ENCODE data around the gene DDX39A. TPM values are rescaled to one million over a fixed set of nuclear protein-coding genes. Genes with fewer than 3 reads are reported as not detected.
A peak's percentile ranks its signal among the peaks of the same experiment; 100 is the strongest.
"Not testable (repeated sequence)": the region's sequence is repeated elsewhere in the genome, so short reads cannot be mapped to it uniquely, and the experiment has no call there.

The DDX39A gene
- polyA plus RNA-seq, 6 donors from 2014 or later = 110 to 169 (median 132) TPM

DNA sequence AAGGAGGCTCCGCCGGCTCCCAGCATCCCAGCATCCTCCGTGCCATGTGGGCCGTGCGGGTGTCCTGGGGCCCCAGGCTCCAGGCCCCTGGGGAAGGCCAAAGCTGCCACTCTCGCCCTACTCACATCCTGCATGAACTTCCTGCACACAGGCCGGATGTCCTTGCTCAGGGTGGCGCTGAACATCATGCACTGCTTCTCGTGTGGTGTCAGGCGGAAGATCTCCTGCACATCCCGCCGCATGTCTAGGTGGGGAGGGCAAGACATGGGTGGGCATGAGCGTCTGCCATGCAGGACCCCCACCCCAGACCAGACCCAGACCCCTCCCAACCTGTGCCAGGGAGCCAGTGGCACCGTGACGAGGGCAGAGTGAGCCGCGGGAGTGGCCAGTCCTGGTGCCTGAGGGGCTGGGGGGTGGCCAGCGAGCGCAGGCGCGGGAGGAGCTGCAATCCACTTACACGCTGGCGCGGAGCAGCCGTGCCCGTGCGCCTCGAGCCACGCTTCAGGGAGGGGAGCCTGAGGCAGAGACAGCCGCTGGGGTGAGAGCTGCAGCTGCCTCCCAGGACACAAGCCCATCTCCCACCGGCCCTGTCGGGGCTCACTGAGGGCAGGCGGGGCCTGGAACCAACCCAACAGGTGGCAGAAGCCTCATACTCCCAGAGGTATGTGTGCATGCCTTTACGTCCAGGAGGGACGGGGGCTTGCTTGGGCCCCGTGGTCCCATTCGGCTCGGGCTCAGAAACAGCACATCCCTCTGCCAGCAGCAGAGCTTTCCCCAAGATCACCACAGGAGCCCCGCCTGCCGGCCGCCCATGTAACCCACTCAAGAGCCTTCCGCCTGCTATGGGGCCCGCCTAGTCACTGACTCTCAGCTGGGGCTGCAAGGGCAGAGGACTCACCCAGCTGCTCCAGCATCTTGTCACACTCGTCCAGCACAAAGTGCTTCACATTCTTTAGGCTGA, 8.8 kb downstream of the DDX39A start:
- Mint-ChIP-seq H3K9me3 (no peaks in the 10 kb centered on the region), H3K27ac (peak overlapping the region in 1 of 6 donors; percentile 85), H3K4me1 (peaks cover 39 to 41% (median 39%) of the 10 kb centered on the region in 3 donors), H3K36me3 (peaks cover 6 to 26% of the 10 kb centered on the region in 2 donors), H3K27me3 (no peaks in the 10 kb centered on the region), H3K4me3 (no peak overlapping the region)
- DNase-seq (no peak), ATAC-seq (ENCODE audit: low read depth in 2 of 2) (no peak)

DNA sequence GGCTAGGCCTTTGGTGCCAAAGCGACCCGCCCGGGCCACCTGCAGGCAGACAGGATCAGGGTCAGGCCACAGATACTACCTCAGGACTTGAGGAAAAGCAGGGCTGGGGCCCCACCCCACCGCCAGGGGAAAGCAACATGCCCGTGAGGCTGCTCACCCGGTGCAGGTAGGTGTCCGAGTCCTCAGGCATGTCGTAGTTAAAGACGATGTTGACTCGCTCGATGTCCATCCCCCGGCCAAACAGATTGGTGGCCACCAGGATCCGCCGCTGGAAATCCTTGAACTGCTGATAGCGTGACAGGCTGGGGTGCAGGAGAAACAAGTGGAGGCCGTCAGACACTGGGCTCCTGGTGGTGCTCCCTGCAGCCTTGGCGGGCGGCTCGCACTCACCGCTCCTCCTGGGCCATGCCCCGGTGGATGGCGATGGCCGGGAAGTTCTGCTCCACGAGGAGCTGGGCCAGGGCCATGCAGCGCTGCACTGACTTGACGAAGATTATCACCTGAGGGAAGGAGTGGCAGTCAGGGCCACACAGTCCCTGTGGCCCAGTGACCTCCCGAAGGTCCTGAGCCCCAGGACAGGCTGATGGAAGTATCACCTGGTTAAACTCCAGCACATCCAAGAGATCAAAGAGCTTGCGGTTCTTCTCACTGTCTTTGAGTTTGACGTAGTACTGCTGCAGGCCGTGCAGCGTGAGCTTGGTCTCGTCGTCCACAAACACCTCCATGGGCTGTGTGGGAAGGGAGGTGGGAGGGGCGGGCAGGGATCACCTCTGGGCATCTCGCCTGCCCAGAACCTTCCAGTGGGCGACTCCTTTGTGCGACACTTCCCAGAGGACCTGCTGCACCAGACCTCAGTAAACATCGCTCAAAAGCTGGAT, 9.8 kb downstream of the DDX39A start:
- no peaks in the 10 kb centered on the region for H3K27me3 Mint-ChIP-seq
- no peak for ATAC-seq (ENCODE audit: low read depth in 2 of 2)
- H3K4me1 Mint-ChIP-seq = peaks cover 33 to 36% (median 33%) of the 10 kb centered on the region in 3 donors
- no peak for DNase-seq
- H3K27ac Mint-ChIP-seq = peak overlapping the region in 2 of 6 donors; percentile 56 to 85
- H3K4me3 Mint-ChIP-seq = peak overlapping the region in 1 of 8 donors; percentile 66
- H3K9me3 Mint-ChIP-seq = no peaks in the 10 kb centered on the region
- H3K36me3 Mint-ChIP-seq = peaks cover 6 to 20% of the 10 kb centered on the region in 2 donors

DNA sequence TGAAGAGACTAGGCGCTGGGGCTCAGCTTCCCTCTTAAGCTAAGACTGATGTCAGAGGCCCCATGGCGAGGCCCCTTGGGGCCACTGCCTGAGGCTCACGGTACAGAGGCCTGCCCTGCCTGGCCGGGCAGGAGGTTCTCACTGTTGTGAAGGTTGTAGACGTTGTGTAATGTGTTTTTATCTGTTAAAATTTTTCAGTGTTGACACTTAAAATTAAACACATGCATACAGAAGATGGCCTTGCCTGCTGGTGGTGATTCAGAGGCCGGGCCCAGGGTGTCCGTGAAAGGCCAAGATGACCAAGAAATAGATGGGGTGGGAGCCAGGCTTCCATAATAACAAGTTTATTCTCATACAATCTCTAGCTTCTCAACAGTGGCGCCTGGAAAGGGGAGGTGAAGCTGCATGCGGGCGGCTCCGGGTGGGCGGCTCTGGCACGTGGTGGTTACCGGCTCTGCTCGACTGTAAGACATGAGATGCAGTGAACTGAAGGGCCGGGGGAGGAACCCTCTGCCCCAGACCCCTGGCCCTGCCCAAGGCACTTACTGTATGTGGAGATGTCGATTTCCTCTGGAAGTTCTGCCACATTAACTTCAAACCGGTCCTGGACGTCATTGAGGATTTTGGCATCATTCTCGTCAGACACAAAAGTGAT, 10.5 kb downstream of the DDX39A start:
- H3K4me1 Mint-ChIP-seq = peaks cover 28 to 35% (median 30%) of the 10 kb centered on the region in 3 donors
- DNase-seq (no peak), ATAC-seq (ENCODE audit: low read depth in 2 of 2) (no peak)
- H3K27me3 Mint-ChIP-seq = no peaks in the 10 kb centered on the region
- H3K36me3 Mint-ChIP-seq = peaks cover 6 to 20% of the 10 kb centered on the region in 2 donors
- no peaks in the 10 kb centered on the region for H3K9me3 Mint-ChIP-seq
- peak overlapping the region in 4 of 6 donors; percentile 38 to 90 (median 70) for H3K27ac Mint-ChIP-seq
- peak overlapping the region in 4 of 8 donors; percentile 47 to 76 (median 70) for H3K4me3 Mint-ChIP-seq

DNA sequence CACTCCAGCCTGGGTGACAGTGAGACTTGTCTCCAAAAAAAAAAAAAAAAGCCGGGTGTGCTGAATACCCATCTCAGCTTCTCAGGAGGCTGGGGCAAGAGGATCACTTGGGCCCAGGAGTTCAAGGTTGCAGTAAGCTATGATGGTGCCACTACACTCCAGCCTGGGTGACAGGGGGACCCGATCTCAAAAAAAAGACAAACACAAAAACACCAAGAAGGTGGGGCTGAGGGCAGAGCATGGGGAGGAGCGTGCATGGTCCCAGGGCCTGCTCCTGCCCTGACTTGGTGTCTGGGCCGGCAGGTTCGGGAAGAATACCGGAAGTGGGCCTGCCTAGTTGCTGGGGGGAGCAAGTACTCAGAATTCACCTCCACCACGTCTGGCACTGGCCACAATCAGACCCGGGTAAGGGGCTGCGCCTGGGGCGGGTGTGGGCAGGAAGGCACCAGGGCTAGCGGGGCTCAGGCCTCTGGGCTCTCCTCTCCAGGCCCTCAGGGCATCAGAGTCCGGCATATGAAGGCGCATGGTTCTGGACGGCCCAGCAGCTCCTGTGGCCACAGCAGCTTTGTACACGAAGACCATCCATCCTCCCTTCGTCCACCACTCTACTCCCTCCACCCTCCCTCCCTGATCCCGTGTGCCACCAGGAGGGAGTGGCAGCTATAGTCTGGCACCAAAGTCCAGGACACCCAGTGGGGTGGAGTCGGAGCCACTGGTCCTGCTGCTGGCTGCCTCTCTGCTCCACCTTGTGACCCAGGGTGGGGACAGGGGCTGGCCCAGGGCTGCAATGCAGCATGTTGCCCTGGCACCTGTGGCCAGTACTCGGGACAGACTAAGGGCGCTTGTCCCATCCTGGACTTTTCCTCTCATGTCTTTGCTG, 11.3 kb downstream of the DDX39A start:
- H3K36me3 Mint-ChIP-seq = peaks cover 6 to 20% of the 10 kb centered on the region in 2 donors
- peak overlapping the region in 5 of 6 donors; percentile 24 to 90 (median 56) for H3K27ac Mint-ChIP-seq
- ATAC-seq (ENCODE audit: low read depth in 2 of 2) (no peak), DNase-seq (no peak)
- H3K4me1 Mint-ChIP-seq = peaks cover 21 to 31% (median 23%) of the 10 kb centered on the region in 3 donors
- no peaks in the 10 kb centered on the region for H3K9me3 Mint-ChIP-seq
- H3K4me3 Mint-ChIP-seq = peak overlapping the region in 3 of 8 donors; percentile 9 to 76 (median 75)
- H3K27me3 Mint-ChIP-seq = no peaks in the 10 kb centered on the region

DNA sequence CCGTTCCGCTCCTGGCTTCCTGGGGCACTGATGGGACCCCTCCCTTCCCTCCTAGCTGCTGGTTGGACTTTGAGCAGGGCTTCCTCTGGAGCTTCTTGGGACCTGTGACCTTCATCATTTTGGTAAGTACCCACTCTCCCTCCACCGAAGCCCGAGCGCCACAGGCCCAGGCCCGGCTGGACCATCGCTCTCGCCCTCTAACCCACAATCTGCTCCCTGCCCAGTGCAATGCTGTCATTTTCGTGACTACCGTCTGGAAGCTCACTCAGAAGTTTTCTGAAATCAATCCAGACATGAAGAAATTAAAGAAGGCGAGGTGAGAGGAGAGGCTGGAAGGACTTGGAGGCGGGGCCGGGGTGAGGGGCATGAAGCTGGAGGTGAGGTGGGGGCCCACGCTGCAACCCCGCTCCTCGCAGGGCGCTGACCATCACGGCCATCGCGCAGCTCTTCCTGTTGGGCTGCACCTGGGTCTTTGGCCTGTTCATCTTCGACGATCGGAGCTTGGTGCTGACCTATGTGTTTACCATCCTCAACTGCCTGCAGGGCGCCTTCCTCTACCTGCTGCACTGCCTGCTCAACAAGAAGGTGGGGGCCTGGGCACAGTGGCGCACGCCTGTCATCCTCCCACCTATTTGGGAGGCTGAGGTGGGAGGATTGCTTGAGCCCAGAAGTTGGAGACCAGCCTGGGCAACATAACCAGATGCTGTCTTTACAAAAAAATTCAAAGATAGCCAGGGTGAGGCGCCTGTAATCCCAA, 12.3 kb downstream of the DDX39A start:
- DNase-seq (no peak), ATAC-seq (ENCODE audit: low read depth in 2 of 2) (no peak)
- Mint-ChIP-seq H3K27ac (peak overlapping the region; percentile 8 to 93 (median 52)), H3K27me3 (no peaks in the 10 kb centered on the region), H3K4me1 (peaks cover 15 to 31% (median 18%) of the 10 kb centered on the region in 3 donors), H3K4me3 (peak overlapping the region in 2 of 8 donors; percentile 32 to 33), H3K36me3 (peaks cover 6 to 21% of the 10 kb centered on the region in 2 donors), H3K9me3 (no peaks in the 10 kb centered on the region)

DNA sequence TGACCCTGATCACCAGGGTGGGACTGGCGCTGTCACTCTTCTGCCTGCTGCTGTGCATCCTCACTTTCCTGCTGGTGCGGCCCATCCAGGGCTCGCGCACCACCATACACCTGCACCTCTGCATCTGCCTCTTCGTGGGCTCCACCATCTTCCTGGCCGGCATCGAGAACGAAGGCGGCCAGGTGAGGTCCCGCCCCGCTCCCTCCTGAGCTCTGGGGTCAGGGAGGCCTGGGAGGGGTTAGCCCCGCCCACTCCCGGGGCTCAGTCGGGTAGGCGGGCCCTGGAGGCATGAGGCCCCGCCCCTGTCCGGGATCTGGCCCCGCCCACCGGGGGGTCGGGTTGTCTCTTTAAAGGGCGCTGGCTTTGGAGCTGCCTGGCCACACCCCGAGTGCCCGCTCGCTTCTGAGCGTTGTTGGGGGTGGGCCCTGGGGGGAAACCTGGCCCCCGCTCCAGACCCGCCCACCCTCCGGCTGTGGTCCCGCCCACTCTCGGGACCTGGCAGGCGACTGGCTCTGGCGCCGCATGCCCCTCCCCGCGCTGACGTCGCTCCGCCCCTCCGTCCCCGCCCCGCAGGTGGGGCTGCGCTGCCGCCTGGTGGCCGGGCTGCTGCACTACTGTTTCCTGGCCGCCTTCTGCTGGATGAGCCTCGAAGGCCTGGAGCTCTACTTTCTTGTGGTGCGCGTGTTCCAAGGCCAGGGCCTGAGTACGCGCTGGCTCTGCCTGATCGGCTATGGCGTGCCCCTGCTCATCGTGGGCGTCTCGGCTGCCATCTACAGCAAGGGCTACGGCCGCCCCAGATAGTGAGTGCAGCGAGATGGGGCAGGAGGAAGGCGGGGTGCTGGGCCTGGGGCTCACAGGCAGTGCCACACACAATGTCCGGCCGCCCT, 13.1 kb downstream of the DDX39A start:
- no peaks in the 10 kb centered on the region for H3K9me3 Mint-ChIP-seq
- peak overlapping the region; percentile 33 to 93 (median 73) for H3K27ac Mint-ChIP-seq
- ATAC-seq (ENCODE audit: low read depth in 2 of 2) (peak; percentile 74 to 85), DNase-seq (peak; percentile 90)
- H3K36me3 Mint-ChIP-seq = peaks cover 6 to 27% of the 10 kb centered on the region in 2 donors
- H3K4me3 Mint-ChIP-seq = peak overlapping the region in 5 of 8 donors; percentile 26 to 80 (median 42)
- H3K4me1 Mint-ChIP-seq = peaks cover 19 to 33% (median 23%) of the 10 kb centered on the region in 3 donors
- H3K27me3 Mint-ChIP-seq = no peaks in the 10 kb centered on the region

DNA sequence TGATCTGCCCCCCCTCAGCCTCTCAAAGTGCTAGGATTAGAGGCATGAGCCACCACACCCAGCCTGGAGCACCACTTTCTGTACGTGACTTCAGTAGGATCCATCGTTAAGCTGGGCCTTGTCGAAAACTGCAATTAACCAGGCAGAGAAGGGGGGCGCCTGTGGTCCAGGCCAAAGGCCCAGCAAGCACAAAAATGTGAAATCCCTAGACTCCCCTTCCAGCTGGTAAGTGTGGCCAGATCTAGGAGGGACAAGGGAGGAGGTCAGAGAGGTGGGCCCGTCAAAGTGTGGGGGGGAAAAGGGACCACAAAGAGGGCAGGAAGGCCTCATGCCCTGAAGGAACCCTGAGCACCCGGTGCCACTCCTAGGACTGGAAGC, 13.8 kb downstream of the DDX39A start:
- ATAC-seq (ENCODE audit: low read depth in 2 of 2) = no peak
- Mint-ChIP-seq H3K27ac (peak overlapping the region in 4 of 6 donors; percentile 32 to 85 (median 64)), H3K36me3 (peaks cover 6 to 27% of the 10 kb centered on the region in 2 donors), H3K4me1 (peaks cover 22 to 39% (median 23%) of the 10 kb centered on the region in 3 donors), H3K4me3 (peak overlapping the region in 2 of 8 donors; percentile 30 to 33), H3K9me3 (no peaks in the 10 kb centered on the region), H3K27me3 (no peaks in the 10 kb centered on the region)
- DNase-seq = no peak

DNA sequence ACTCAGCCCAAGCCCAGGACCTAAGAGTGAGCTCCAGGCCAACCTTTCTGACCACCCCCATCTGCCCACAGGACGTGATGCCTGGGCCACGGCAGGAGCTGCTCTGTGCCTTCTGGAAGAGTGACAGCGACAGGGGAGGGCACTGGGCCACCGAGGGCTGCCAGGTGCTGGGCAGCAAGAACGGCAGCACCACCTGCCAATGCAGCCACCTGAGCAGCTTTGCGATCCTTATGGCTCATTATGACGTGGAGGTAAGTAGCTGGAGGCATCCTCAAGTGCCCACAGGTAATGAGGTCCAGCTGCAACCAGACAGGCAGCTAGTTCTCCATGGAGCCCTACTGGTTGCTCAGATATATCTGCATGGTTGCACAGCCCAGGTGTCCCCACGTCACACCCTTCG, 14.8 kb downstream of the DDX39A start:
- Mint-ChIP-seq H3K4me3 (no peak overlapping the region), H3K9me3 (no peaks in the 10 kb centered on the region), H3K36me3 (peaks cover 6 to 27% of the 10 kb centered on the region in 2 donors), H3K27me3 (no peaks in the 10 kb centered on the region), H3K4me1 (peaks cover 20 to 40% (median 22%) of the 10 kb centered on the region in 3 donors), H3K27ac (peak overlapping the region in 4 of 6 donors; percentile 72 to 91 (median 84))
- ATAC-seq (ENCODE audit: low read depth in 2 of 2) (no peak), DNase-seq (no peak)

DNA sequence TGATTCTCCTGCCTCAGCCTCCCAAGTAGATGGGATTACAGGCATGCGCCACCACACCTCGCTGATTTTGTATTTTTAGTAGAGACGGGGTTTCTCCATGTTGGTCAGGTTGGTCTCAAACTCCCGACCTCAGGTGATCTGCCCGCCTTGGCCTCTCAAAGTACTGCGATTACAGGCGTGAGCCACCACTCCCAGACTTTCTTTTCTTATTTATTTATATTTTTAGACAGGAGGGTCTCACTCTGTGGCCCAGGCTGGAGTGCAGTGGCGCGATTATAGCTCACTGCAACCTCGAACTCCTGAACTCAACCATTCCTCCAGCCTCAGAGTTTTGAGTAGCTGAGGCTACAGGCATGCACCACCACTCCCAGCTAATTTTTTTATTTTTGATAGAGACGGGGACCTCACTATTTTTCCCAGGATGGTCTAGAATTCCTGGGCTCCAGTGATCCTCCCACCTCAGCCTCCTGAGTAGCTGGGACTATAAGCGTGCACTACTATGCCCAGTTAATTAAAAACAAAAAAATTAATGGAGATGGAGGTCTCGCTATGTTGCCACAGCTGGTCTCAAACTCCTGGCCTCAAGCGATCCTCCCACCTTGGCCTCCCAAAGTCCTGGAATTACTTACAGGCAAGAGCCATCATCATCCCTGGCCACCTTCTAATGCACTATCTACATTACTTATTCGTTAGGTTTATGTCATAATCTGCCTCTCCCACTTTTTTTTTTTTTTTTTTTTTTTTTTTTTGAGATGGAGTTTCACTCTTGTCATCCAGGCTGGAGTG, 15.8 kb downstream of the DDX39A start:
- not testable (repeated sequence) for H3K9me3 Mint-ChIP-seq; DNase-seq; ATAC-seq (ENCODE audit: low read depth in 2 of 2); H3K27me3 Mint-ChIP-seq
- Mint-ChIP-seq H3K36me3 (peaks cover under 1 to 23% of the 10 kb centered on the region in 2 donors), H3K4me1 (peaks cover 20 to 40% (median 22%) of the 10 kb centered on the region in 3 donors), H3K4me3 (peak overlapping the region in 1 of 8 donors; percentile 25), H3K27ac (peak overlapping the region in 3 of 6 donors; percentile 26 to 94 (median 64))

All from naive B cell (primary cell).